ENCODE measurements around the gene ZNF549. TPM values are rescaled to one million over a fixed set of nuclear protein-coding genes. Genes with fewer than 3 reads are reported as not detected.
"Not testable (repeated sequence)": the region's sequence is repeated elsewhere in the genome, so short reads cannot be mapped to it uniquely, and the experiment has no call there.

Gene ZNF549
- total RNA-seq, 6 experiments from 2014 or later = 3.0 to 4.0 (median 3.7) TPM

DNA sequence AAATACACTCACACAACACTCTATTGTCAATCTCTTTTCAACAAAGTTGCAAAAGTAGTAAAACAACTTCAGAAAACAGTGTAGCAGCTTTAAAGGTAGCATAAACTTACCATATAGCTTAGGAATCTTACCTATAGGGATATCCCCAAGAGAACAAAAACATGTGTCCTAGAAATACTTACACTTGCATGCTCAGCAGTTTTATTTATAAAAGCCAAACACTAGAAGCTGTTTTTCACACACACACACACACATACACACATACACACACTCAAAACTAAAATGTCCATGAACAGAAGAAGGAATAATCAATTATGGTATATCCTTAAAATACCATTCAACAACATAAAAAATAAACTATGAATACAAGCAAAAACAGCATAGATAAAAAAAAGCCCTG lies 15.7 kb upstream of the ZNF549 start:
- DNase-seq = no peak
- Mint-ChIP-seq H3K4me3 (no peak overlapping the region), H3K27ac (no peak overlapping the region), H3K4me1 (ENCODE audit: low read depth) (no peaks in the 10 kb centered on the region), H3K27me3 (ENCODE audit: insufficient read depth) (no peaks in the 10 kb centered on the region), H3K9me3 (peaks cover 72% of the 10 kb centered on the region), H3K36me3 (ENCODE audit: low read depth) (peaks cover 84% of the 10 kb centered on the region)
- TF ChIP-seq, protein P1, sequence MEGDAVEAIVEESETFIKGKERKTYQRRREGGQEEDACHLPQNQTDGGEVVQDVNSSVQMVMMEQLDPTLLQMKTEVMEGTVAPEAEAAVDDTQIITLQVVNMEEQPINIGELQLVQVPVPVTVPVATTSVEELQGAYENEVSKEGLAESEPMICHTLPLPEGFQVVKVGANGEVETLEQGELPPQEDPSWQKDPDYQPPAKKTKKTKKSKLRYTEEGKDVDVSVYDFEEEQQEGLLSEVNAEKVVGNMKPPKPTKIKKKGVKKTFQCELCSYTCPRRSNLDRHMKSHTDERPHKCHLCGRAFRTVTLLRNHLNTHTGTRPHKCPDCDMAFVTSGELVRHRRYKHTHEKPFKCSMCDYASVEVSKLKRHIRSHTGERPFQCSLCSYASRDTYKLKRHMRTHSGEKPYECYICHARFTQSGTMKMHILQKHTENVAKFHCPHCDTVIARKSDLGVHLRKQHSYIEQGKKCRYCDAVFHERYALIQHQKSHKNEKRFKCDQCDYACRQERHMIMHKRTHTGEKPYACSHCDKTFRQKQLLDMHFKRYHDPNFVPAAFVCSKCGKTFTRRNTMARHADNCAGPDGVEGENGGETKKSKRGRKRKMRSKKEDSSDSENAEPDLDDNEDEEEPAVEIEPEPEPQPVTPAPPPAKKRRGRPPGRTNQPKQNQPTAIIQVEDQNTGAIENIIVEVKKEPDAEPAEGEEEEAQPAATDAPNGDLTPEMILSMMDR (IDR thresholded peaks at IDR 0.05) = no peak

DNA sequence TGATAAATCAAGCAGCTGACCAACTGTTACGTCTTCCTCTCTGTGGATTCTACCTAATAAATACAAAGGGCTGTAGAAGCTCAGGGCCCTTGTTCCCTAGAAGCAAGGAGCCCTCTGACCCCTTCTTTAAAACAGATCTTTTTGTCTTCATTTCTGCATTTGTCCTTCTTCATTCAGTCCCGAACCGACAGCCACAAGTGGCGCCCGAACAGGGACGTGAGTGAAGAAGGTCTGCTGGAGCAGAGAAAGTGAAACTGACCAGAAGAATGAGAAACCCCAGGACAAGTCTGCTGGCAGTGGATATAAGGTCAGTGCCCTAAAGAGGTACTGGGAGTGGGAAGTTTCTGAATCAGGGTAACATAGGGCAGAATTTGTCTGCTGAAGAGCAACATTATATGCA lies 14.3 kb upstream of the ZNF549 start:
- H3K9me3 Mint-ChIP-seq = peaks cover 63% of the 10 kb centered on the region
- DNase-seq = no peak
- H3K36me3 Mint-ChIP-seq (ENCODE audit: low read depth) = peaks cover 79% of the 10 kb centered on the region

DNA sequence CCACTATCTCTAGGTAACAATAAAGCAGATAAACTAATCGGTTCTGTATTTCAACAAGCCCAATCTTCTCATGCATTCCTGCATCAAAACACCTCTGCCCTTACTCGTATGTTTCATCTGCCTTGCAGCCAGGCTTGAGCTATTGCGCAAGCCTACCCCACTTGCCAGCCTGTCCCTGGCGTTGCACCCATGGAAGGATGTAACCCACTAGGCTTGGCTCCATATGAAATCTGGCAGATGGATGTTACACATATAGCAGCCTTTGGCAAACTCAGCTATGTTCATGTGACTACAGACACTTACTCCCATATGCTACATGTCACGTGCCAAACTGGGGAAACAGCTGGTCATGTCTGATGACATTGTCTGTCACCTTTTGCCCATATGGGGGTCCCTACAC lies 11.9 kb upstream of the ZNF549 start:
- TF ChIP-seq, protein P1 (IDR thresholded peaks at IDR 0.05) = no peak
- no peak overlapping the region for H3K4me3 Mint-ChIP-seq
- peaks cover 60% of the 10 kb centered on the region for H3K36me3 Mint-ChIP-seq (ENCODE audit: low read depth)
- no peaks in the 10 kb centered on the region for H3K27me3 Mint-ChIP-seq (ENCODE audit: insufficient read depth)
- no peaks in the 10 kb centered on the region for H3K4me1 Mint-ChIP-seq (ENCODE audit: low read depth)
- DNase-seq = no peak
- peaks cover 45% of the 10 kb centered on the region for H3K9me3 Mint-ChIP-seq
- H3K27ac Mint-ChIP-seq = no peak overlapping the region

More for the DNA sequence above, 14.3 kb upstream of the ZNF549 start:
- TF ChIP-seq, protein P1 (IDR thresholded peaks at IDR 0.05) = no peak
- Mint-ChIP-seq H3K27me3 (ENCODE audit: insufficient read depth) (no peaks in the 10 kb centered on the region), H3K27ac (no peak overlapping the region), H3K4me1 (ENCODE audit: low read depth) (no peaks in the 10 kb centered on the region), H3K4me3 (no peak overlapping the region)

- not testable (repeated sequence) for H3K4me1 Mint-ChIP-seq (ENCODE audit: low read depth); H3K27me3 Mint-ChIP-seq (ENCODE audit: insufficient read depth); H3K27ac Mint-ChIP-seq; H3K4me3 Mint-ChIP-seq; DNase-seq
- Mint-ChIP-seq H3K36me3 (ENCODE audit: low read depth) (peaks cover 47% of the 10 kb centered on the region), H3K9me3 (peaks cover 26% of the 10 kb centered on the region)
Measured at GRCh38 chr19:57518021-57518420, 9.1 kb upstream of the ZNF549 start.

GRCh38 chr19:57537953-57538547 lies 10.9 kb downstream of the ZNF549 start:
- TF ChIP-seq, protein P1 (IDR thresholded peaks at IDR 0.05) = no peak
- H3K27me3 Mint-ChIP-seq (ENCODE audit: insufficient read depth) = no peaks in the 10 kb centered on the region; the same call in 1 of the 2 replicates
- peaks cover 98% of the 10 kb centered on the region for H3K9me3 Mint-ChIP-seq
- DNase-seq = no peak
- no peak overlapping the region for H3K27ac Mint-ChIP-seq
- H3K4me3 Mint-ChIP-seq = no peak overlapping the region
- H3K4me1 Mint-ChIP-seq (ENCODE audit: low read depth) = no peaks in the 10 kb centered on the region
- H3K36me3 Mint-ChIP-seq (ENCODE audit: low read depth) = peaks cover 94% of the 10 kb centered on the region

DNA sequence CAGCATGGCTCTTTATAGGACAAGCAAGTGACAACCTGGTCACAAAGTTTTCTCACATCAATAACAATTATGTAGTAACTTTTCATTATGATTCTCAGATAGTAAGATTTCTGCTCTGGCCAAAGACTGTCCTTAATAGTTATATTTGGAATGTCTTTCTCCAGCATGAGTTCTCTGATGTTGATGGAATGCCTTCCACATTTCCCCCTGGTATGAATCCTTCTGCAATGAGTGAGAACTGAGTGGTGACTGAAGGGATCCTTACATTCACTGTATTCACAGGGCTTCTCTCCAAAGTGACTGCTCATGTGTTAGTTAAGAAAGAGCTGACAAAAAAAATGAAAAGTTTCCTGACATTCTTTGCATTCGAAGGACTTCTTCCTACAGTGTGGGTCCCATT lies 19.4 kb downstream of the ZNF549 start:
- H3K27me3 Mint-ChIP-seq (ENCODE audit: insufficient read depth) = no peaks in the 10 kb centered on the region; the same call in 1 of the 2 replicates
- H3K9me3 Mint-ChIP-seq = peaks cover 99% of the 10 kb centered on the region
- H3K4me3 Mint-ChIP-seq = no peak overlapping the region
- H3K36me3 Mint-ChIP-seq (ENCODE audit: low read depth) = peaks cover 100% of the 10 kb centered on the region
- no peak overlapping the region for H3K27ac Mint-ChIP-seq
- no peaks in the 10 kb centered on the region for H3K4me1 Mint-ChIP-seq (ENCODE audit: low read depth)
- no peak for DNase-seq
- TF ChIP-seq, protein P1 (IDR thresholded peaks at IDR 0.05) = no peak

Measured in HFFc6 (cell line).